ENCODE measurements around the gene S100P. TPM values are rescaled to one million over a fixed set of nuclear protein-coding genes. Genes with fewer than 3 reads are reported as not detected.

S100P gene
- total and polyA plus RNA-seq, 4 donors: 0.42 to 3.1 (median 2.3) TPM

DNA sequence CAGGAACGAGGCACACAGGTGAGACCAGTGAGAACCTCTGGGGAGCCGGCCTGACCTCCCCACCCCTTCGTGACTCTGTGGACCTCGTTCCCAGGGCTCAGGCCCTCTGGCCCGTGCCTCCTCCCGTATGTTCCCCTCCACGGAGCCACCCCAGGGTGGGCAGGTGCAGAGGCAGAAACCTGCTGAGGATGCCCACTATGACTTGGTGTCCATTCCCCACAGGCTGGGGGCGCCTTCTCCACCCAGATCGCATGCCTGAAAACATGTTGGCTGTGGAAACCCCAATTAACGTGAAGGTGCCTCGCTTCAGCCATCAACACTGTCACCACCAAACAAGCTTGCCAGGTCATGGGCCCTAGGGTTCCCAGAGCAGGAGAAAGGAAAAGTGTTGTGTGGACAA is 49.3 kb downstream of the S100P start:
- TF ChIP-seq TAF1 (conservative IDR thresholded peaks at IDR 0.05) (no peak), HNF4A (conservative IDR thresholded peaks at IDR 0.05) (no peak), HNF4G (IDR thresholded peaks at IDR 0.05) (no peak), FOXA1 (IDR thresholded peaks at IDR 0.05) (no peak), YY1 (IDR thresholded peaks at IDR 0.05) (no peak), RAD21 (IDR thresholded peaks at IDR 0.05) (no peak), SP1 (IDR thresholded peaks at IDR 0.05) (no peak), JUND (IDR thresholded peaks at IDR 0.05) (no peak)
- TF ChIP-seq, protein P1, sequence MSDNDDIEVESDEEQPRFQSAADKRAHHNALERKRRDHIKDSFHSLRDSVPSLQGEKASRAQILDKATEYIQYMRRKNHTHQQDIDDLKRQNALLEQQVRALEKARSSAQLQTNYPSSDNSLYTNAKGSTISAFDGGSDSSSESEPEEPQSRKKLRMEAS (IDR thresholded peaks at IDR 0.05): no peak
- TF ChIP-seq, protein P2, sequence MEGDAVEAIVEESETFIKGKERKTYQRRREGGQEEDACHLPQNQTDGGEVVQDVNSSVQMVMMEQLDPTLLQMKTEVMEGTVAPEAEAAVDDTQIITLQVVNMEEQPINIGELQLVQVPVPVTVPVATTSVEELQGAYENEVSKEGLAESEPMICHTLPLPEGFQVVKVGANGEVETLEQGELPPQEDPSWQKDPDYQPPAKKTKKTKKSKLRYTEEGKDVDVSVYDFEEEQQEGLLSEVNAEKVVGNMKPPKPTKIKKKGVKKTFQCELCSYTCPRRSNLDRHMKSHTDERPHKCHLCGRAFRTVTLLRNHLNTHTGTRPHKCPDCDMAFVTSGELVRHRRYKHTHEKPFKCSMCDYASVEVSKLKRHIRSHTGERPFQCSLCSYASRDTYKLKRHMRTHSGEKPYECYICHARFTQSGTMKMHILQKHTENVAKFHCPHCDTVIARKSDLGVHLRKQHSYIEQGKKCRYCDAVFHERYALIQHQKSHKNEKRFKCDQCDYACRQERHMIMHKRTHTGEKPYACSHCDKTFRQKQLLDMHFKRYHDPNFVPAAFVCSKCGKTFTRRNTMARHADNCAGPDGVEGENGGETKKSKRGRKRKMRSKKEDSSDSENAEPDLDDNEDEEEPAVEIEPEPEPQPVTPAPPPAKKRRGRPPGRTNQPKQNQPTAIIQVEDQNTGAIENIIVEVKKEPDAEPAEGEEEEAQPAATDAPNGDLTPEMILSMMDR (IDR thresholded peaks at IDR 0.05; ENCODE audit: low read depth, low read length, missing input control): no peak
- Histone ChIP-seq H3K4me3 (ENCODE audit: low read depth in 1 of 3, low read length in 3 of 3) (no peak overlapping the region), H3K9me3 (ENCODE audit: control insufficient read depth in 4 of 4, low read length in 3 of 4) (no peaks in the 10 kb centered on the region), H3K4me1 (ENCODE audit: control insufficient read depth in 4 of 4, insufficient read depth in 4 of 4, low read length in 3 of 4) (peaks cover 9 to 17% (median 14%) of the 10 kb centered on the region in 4 donors), H3K36me3 (ENCODE audit: control insufficient read depth in 4 of 4, insufficient read depth in 3 of 4, low read depth in 1 of 4, low read length in 3 of 4) (no peaks in the 10 kb centered on the region), H3K27ac (ENCODE audit: low read depth in 1 of 2, low read length in 2 of 2) (no peak overlapping the region), H3K9ac (ENCODE audit: low read depth in 1 of 2, low read length in 2 of 2) (no peak overlapping the region), H3K27me3 (ENCODE audit: control insufficient read depth in 4 of 4, insufficient read depth in 4 of 4, low read length in 3 of 4) (no peaks in the 10 kb centered on the region)
- 92% methylated on average over 11 of the region's 11 CpGs for WGBS
- no peak for DNase-seq (ENCODE audit: low spot score)

Other genes starting within 250 kb of the S100P start
- under 1 TPM in 1 of 2 donors, not detected in 1; under 0.01 TPM for gene PPP2R2C, start 221.3 kb upstream of the S100P start, total RNA-seq
- under 1 TPM in 1 of 2 donors, not detected in 1; 0.01 TPM for gene PPP2R2C, start 221.3 kb upstream of the S100P start, polyA plus RNA-seq
- gene MAN2B2, start 118.7 kb upstream of the S100P start, total RNA-seq: 10 to 100 TPM; 15.2 to 29.7 TPM
- gene MAN2B2, start 118.7 kb upstream of the S100P start, polyA plus RNA-seq: 10 to 100 TPM; 14.7 to 29.7 TPM
- 10 to 100 TPM; 78.5 to 87.3 TPM for gene MRFAP1, start 53.2 kb upstream of the S100P start, total RNA-seq
- 100 to 1,000 TPM; 121 to 176 TPM for gene MRFAP1, start 53.2 kb upstream of the S100P start, polyA plus RNA-seq
- 10 to 100 TPM; 30.2 to 41.8 TPM for gene MRFAP1L1, start 16.0 kb downstream of the S100P start, total RNA-seq
- gene MRFAP1L1, start 16.0 kb downstream of the S100P start, polyA plus RNA-seq: 10 to 100 TPM; 29.8 to 31.2 TPM
- gene BLOC1S4, start 22.3 kb downstream of the S100P start, total RNA-seq: 1 to 10 TPM; 4.9 to 7.7 TPM
- gene BLOC1S4, start 22.3 kb downstream of the S100P start, polyA plus RNA-seq: 1 to 10 TPM; 5.0 to 5.8 TPM
- gene KIAA0232, start 88.8 kb downstream of the S100P start, total RNA-seq: 10 to 100 TPM; 25.5 to 34.4 TPM
- 10 to 100 TPM in 1 of 2 donors, 1 to 10 TPM in 1; 8.9 to 11.4 TPM for gene KIAA0232, start 88.8 kb downstream of the S100P start, polyA plus RNA-seq
- gene TBC1D14, start 215.9 kb downstream of the S100P start, total RNA-seq: 10 to 100 TPM; 22.2 to 45.2 TPM
- gene TBC1D14, start 215.9 kb downstream of the S100P start, polyA plus RNA-seq: 10 to 100 TPM; 10.0 to 23.2 TPM

Data from liver (tissue), 9 donors.